ENCODE data around the gene KANSL3.

Gene KANSL3

GRCh38 chr2:96651793-96652192 is 13.7 kb upstream of the KANSL3 start:
- no peak for DNase-seq

GRCh38 chr2:96649342-96649741 is 11.2 kb upstream of the KANSL3 start:
- DNase-seq = no peak

- DNase-seq = no peak
These were observed 10.3 kb upstream of the KANSL3 start for GRCh38 chr2:96648306-96648930.

DNA sequence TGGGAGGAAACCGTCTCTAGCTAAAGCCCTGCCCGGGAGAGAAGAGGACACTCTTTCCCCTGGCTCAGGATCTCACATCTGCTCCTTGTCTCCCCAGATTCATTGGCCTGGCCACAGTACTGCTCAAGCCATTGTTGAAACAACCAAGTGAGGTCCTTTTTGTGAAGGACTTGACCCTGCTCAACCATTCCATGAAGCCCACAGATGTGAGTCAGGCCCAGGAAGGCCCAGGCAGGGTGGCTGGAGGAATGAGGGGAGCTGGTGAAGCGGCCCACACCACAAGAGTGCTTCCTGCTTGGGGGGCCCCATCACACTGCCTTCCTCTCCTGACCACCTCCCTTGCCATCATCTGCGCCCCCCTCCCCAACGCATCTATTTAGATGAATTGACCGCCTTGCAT is 9.6 kb upstream of the KANSL3 start:
- no peak for DNase-seq

DNA sequence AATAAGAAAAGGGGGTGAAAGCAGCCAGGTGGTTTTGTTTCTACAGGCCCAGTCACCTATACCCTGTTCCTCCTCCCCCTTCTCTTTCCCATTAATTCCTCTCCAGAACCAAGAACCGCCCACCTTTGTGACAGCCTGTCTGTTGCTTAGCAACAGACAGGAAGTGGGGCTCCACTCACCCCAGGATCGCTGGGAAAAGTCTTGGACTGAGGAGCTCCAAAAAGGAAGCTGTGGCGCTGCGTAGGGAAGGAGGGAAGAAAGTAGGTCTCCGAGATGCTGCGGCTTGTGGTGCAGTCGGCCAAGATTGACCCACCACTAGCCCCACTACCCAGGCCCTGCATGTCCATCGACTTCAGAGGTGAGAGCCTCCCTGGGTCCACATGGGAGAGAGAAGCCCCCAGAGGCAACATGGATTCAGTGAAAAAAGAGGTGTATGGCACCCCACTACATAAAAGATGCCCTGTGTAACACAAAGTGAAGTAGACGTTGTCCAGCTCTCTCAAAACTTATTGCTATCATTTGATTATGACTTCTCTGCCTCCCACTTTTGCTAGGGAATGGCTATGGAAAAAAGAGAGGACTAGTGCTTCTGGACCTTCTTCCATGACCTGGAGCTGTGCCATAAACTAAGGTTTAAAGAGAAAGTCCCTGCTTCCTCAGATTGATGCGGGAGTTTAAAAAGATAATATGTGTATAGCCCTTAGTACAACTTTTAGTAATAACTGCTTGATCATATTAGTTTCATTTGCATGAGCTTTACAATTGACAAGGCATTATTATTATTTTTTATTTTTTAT is 4.7 kb upstream of the KANSL3 start, which contains the start of gene FER1L5:
FER1L5 (plus strand) TSS at position 201 of the 797 bp plus-strand sequence; CDS start at position 274, 73 bp downstream.
- no peak for DNase-seq

DNA sequence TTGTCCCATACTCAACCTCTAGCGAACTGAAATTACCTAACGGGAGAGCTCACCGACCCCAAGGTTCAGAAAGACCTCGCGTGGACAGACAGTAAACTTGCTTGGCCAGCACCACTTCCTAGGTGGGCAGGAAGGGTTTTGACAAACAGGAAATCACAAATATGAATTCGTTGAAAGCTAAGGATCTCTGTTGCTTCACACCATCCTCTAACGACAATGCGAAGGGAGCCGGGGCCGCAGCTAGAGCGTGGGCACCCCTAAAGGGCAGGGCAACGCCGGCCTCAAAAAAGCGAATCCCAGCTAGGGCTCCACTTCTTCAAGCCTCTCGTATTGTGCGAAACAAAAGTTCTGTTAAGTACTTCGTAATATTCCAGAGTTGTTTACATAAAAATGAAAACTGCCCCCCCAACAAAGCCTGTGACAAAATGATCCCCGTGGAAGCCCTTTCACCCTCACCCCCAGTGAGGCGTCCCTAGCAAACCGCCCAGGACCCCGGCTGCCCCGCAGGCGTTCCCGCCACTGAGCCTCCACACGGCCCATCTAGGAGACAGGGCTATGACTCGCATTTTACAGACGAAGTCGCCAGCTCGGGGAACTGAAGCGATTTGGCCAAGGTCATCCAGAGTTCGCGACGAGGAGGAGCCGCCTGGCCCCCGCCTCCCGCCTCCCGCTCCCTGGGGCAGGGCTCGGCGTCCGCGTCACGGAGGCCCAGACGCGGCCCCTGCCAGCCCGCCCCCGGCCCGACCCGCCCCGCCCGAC is 548 bp downstream of the KANSL3 start:
- DNase-seq = peak; percentile 60

DNA sequence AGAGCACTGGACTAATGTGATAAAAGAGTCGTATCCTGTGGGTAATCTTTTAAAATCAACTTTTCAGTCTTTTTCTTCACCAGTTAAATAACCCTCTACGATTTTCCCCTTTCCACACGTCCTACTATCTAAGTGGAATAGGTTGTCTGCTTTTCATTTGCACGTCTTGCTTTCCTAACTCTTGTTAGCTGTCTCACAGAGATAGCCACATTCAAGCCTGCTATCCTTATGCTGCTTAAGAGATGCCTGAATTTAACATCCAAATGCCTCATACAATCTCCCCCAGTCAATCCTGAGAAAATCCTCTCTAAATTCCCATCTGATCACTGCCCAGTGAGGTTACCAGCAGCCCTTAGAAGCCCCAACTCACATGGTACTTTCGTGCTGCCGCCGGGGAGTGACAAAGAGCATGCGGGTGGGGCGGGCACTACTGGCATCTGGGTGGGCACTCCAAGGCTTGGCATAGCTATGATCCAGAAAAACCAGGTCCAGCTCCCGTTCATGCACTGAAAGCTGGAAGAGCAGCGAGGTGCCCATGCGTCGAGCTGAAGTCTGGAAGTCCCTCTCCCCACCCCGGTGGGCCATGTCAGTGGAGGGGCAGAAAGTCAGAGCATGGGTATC is 1.5 kb downstream of the KANSL3 start:
- no peak for DNase-seq

DNA sequence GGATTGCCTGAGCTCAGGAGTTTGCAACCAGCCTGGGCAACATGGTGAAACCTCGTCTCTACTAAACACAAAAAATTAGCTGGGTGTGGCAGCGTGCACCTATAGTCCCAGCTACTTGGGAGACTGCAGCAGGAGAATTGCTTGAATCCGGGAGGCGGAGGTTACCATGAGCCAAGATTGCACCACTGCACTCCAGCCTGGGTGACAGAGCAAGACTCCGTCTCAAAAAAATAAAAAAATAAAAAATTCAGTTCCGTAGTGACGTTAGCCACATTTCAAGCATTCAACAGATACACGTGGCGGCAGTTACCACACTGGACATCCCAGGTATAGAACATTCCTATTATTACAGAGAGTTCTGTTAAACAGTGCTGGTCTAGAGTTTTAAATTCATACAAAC is 4.5 kb downstream of the KANSL3 start:
- no peak for DNase-seq

DNA sequence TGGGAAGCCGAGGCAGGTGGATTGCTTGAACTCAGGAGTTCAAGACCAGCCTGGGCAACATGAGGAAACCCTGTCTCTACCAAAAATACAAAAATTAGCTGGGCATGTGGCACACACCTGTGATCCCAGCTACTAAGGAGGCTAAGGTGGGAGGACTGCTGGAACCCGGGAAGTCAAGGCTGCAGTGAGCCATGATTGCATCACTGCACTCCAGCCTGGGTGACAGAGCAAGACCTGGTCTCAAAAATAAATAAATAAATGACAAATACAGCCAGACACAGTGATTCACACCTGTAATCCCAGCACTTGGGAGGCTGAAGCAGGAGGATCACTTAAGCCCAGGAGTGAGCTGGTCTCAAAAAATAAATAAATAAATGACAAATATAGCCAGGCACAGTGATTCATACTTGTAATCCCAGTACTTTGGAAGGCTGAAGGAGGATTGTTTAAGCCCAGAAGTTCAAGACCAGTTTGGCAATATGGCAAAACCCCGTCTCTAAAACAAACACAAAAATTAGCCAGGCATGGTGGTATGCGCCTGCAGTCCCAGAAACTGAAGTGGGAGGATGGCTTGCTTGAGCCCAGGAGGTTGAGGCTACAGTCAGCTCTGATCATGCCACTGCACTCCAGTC is 6.2 kb downstream of the KANSL3 start:
- DNase-seq = no peak

DNA sequence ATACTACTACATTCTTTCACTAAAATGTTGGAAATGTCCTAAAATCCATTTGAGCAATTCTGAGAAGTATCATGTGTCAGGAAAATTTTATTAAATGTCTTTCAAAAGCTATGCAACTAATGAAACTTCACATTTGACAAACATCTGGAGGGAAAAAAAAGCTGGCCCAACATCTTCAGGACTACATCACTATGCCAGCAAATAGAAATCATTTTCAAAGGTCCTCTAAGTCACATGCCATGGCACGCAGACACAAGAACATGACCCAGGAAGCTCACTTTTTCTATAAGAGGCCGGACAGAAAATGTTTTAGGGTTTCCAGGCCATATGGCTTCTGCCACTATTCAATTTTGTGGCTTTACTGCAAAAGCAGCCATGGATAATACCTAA is 11.6 kb downstream of the KANSL3 start:
- DNase-seq = no peak

DNA sequence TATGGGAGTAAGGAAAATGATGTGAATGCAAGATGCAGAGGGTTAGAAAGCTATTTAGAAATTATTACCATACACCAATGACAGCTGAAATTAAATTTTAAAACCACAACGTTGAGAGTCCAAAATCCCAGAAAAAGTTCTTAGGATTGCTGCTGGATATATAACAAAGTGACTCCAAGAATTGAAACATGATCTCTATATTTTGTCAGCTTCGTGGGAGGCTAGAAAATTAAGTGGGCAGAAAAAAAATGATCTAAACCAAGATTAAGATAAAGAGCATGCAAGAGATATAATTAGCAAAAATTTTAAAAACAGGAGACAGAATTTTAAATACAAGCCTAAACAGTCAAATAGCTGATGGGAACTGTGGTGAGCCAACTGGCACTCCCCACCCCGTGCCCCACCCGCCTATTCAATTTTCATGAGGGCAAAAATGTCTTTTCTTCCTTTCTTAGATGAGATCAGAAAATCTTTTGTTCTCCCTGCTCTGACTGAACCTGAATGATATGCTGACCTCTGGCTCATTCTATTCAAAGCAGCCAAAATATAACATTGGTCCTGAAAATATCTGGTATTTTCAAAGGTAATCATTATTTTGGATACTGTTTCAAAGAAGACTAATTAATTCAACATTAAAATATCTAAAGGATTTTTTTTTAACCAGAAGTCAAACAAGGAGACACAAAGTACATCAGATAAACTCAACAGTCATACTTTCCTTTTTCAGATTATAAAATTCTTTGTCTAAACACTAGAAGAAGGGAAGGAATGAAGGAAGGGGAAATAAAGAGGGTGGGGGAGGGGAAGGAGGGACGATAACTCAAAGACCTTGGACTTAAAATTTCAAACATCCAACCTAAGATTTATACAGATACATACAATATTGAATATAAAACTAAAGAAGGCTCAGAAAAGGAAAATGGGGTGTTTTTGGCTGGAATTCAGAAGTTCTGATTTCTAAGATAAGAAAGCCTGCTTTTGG is 12.2 kb downstream of the KANSL3 start:
- no peak for DNase-seq

DNA sequence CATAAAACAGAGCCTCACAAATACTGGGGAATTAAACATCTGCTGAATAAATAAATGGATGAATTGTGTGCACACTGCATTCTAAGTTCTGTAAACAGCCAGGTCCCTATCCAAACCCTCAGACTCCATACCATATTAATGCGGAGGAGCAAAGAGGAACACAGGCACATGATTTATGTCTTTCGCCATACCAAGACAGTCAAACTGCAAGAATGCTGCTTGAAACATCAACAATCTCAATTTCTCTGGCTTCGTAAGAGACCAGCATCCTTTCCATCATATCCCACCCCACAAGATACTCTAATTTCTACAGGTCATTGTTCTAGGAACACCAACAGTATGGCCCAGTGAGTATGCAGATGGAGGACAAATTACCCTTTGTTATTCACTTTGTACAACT is 15.0 kb downstream of the KANSL3 start:
- DNase-seq = no peak

- no peak for DNase-seq
These were observed 15.6 kb downstream of the KANSL3 start for GRCh38 chr2:96622544-96622943.

DNA sequence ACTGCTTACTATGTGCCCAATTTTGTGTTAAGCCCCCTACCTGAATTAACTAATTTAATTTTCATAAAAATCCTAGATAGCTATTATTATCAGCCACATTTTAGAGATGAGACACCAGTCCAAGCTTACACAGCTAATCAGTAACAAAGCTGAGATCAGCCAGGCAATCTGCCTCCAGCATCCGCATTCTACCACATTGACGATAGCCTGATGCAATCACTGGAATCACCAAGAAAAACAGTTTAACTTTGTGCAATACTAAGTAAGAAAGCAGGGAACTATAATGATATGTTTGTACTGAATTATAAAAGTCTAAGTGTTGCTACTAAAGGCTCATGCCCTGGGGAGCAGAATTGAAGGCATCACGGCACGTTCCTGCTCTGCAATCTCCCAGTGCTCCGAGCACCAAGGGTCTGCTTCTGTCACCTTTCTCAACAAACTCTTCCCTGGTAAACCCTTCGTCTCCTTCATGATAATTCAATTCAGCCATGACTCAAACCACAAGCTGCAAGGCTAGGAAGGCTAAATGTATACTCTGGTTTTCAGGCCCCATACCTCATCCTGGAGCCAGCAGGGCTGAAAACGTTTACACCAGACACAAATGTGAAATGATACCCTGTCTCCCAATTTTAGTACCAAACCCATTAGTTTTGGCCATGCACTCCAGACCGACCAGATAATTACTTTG is 19.4 kb downstream of the KANSL3 start:
- DNase-seq = no peak

DNA sequence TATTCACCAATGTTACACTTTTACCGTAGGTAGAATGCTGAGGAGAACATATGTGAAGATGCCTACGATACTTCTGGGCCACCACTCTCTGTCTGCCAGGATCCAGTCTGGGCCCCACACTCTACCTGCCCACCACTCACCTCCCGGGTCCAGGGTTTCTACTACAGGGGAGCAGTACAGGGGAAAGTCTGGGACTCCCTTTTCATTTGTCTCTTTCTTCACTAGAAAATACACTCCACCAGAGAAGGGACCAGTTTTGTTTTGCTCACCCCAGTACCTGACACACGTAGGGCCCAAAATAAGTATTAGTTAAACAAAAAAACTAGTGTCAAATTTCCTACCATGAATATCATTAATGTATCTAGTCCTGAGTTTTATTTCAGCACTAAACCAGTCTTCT is 21.1 kb downstream of the KANSL3 start:
- no peak for DNase-seq

DNA sequence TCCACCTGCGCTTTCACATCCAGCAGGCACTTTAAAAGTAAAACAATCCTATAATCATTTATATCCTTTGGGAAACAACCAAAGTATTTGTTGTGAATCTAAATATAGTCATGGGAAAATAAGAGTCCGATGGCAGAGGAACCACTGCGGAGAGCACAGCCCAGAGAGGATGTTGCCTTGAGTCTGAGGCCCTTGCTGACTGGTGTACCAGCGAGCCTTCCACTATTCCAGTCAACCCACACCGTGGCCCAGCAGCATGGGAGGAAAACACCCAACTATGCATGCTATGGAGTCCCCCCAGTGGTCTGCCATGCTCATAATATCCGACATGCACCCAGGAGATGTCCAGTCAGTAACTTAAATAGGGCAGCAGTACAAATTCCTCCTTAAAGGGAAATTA is 21.6 kb downstream of the KANSL3 start:
- no peak for DNase-seq

DNA sequence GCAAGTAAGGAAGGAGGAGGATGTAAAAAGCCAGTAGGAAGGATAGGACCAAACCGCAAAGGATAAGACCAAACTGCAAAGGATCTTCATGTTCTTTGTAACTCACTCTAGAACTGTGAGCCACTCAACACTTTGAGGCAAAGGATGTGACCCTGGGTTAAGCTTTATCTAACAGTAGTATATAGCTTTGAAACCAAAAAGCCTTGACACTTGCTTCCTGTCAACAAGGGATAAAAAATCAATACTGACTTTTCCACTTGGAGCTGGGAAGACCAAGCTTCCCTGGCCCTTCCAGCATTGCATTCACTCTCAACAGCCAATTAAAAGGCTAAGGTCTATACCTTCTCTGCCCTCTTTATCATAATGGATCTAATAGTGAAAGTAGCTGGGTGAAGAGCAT is 22.0 kb downstream of the KANSL3 start:
- DNase-seq = no peak

- peak; percentile 8 for DNase-seq
These were observed 29.4 kb downstream of the KANSL3 start for GRCh38 chr2:96608469-96609455.

DNA sequence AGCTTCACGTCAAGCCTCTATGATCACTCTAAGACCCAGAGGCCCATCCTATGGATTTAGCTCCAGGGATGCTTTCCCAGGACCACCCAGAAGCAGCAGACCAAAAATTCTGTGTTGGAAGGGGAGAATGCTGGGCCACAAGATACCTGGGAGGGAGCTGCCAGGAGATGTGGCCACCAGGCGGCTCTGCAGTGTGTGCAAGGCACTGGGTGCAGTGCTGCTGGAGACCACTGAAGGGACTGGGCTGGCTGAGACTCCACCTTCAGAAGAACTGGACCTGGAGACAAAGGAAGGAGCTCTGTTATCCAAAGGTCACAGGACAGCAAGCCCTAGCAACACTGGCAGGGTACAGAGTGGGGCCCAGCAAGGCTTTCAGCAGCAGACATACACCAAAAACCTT is 34.0 kb downstream of the KANSL3 start:
- DNase-seq = no peak

All from T1000 (cell line).